Activated CD4-positive, alpha-beta memory T cell treated with anti-CD3 and anti-CD28 coated beads, Interleukin-2, amount 10 ng/mL, durations not matched to agents 7 days and 5 days (primary cell): ENCODE measurements around the gene IL13RA1. TPM values are rescaled to one million over a fixed set of nuclear protein-coding genes. Genes with fewer than 3 reads are reported as not detected.

Experiments
- CTCF ChIA-PET: fragments of 350-600 bp; sonication (Branson Sonifier 250); formaldehyde crosslinking; loops from one replicate; lab custom pipeline; 2021; ENCODE audit warnings: antibody characterized with exemption, inconsistent platforms; lab: Charles Lee
- POLR2A ChIA-PET: fragments of 350-600 bp; sonication (Branson Sonifier 250); formaldehyde crosslinking; loops from one replicate; lab custom pipeline; 2021; ENCODE audit warnings: antibody characterized with exemption; lab: Charles Lee
- DNase-seq: peaks from one replicate; pipeline ENCODE4 v3.0.0-alpha.2; 2020
- H3K27ac Mint-ChIP-seq: one replicate; pipeline ENCODE4 v1.8.0; 2021; ENCODE audit warnings: mild to moderate bottlenecking, mixed read lengths
- H3K27me3 Mint-ChIP-seq: one replicate; pipeline ENCODE4 v1.8.0; 2021; ENCODE audit warnings: mixed read lengths
- H3K36me3 Mint-ChIP-seq: one replicate; pipeline ENCODE4 v1.8.0; 2021; ENCODE audit warnings: low read depth, mixed read lengths
- H3K4me1 Mint-ChIP-seq: one replicate; pipeline ENCODE4 v1.8.0; 2021; ENCODE audit warnings: mixed read lengths
- H3K4me3 Mint-ChIP-seq: one replicate; pipeline ENCODE4 v1.8.0; 2021; ENCODE audit warnings: mild to moderate bottlenecking, mixed read lengths
- H3K9me3 Mint-ChIP-seq: one replicate; pipeline ENCODE4 v1.8.0; 2021; ENCODE audit warnings: mixed read lengths
- total RNA-seq, 2 experiments: library from RNA; stranded (reverse); gene quantifications; one replicate each; pipeline ENCODE4 v1.2.3, GENCODE V29; 2021

The IL13RA1 gene
- total RNA-seq, 2 experiments from 2014 or later: not detected

GRCh38 chrX:118825227-118825626 lies 97.8 kb downstream of the IL13RA1 start:
- CTCF ChIA-PET: no interaction called here
- H3K27ac Mint-ChIP-seq: no peak overlapping the region
- DNase-seq: no peak
- peaks cover 8% of the 10 kb centered on the region for H3K4me1 Mint-ChIP-seq
- no peaks in the 10 kb centered on the region for H3K9me3 Mint-ChIP-seq
- H3K27me3 Mint-ChIP-seq: peaks cover 65% of the 10 kb centered on the region
- POLR2A ChIA-PET: no interaction called here
- H3K4me3 Mint-ChIP-seq: no peak overlapping the region
- no peaks in the 10 kb centered on the region for H3K36me3 Mint-ChIP-seq

GRCh38 chrX:118839334-118839958 lies 112.0 kb downstream of the IL13RA1 start:
- Mint-ChIP-seq H3K4me1 (peaks cover 3% of the 10 kb centered on the region), H3K9me3 (no peaks in the 10 kb centered on the region), H3K4me3 (no peak overlapping the region), H3K27me3 (peaks cover 17% of the 10 kb centered on the region), H3K27ac (no peak overlapping the region), H3K36me3 (no peaks in the 10 kb centered on the region)
- ChIA-PET CTCF (interaction anchor here (0.6 to 1.8 kb wide), 9 partner anchors 8 to 1932 kb away, joined by 3 to 8 read pairs (median 4); partner anchors contain the start of gene ZCCHC12), POLR2A (no interaction called here)
- DNase-seq: peak; percentile 53

Other genes with a start within 250 kb of the IL13RA1 start
- 10 to 100 TPM; 79.0 to 82.9 TPM for gene DOCK11, start 231.8 kb upstream of the IL13RA1 start, total RNA-seq
- gene ZCCHC12, start 96.2 kb downstream of the IL13RA1 start, total RNA-seq: not detected
- gene LONRF3, start 247.0 kb downstream of the IL13RA1 start, total RNA-seq: under 1 TPM; 0.50 to 0.73 TPM